Cardiac fibroblast (primary cell): ENCODE data around the gene SMC6.
A peak's percentile ranks its signal among the peaks of the same experiment; 100 is the strongest.

Experiments
- DNase-seq, 2 donors: peaks; one replicate each; pipeline versions ENCODE4 v3.0.0 to v3.0.0-alpha.2; 2010; ENCODE audit warnings: low read depth in 2 of 2
- H3K4me3 ChIP-seq, 2 donors: replicated peaks in 1 of 2; 1 replicate in 1 of 2; 2 replicates in 1 of 2; pipeline ENCODE4 v1.5.1; 2011; ENCODE audit warnings: low read depth in 2 of 2, low read length in 2 of 2, mild to moderate bottlenecking in 2 of 2, moderate library complexity in 1 of 2
- TF ChIP-seq, protein P1 (sequence below): IDR thresholded peaks from one replicate; pipeline ENCODE4 v1.5.1; 2011; ENCODE audit warnings: low read depth, mild to moderate bottlenecking, low read length, inconsistent platforms

SMC6 gene

DNA sequence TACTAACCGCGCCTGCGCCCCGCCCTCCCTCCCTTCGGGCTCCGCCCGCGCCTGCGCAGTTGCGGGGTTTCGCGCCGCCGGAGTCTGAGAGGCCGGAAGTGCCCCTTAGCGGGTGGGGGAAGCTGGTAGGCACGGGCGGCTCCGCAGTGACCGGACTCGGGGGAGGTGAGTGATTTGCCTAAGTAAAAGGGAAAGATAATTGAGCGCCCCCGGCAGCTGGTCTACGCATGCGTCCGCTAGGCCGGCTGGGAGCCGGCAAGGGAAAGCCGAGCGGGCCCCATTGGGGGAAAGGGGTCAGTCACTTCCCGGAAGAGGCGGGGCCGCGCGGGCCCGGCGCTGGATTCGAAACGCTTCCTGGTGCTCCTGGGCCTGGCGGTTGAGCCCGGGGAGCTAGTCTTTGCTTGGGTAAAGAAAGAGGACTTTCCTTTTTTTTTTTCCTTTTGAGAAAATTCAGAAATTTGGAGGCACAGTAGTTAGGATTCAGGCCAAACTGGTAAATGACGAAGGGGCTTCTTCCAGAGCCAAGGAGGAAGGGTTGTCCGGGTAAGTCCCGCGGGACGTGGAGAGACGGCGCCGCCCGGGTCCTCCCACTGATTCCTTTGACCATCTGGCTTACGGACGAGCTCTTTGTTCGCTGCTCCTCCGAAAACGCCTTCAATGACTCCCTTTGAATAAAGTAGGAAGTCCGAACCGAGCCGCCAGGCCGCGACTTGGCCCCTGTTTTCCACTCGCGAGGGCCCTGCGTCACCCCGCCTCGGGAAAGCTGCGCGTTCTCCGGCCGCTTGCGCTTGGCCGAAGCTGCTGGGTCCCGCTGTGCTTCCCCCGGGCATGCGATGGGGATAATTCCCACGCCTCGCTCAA lies at the start of gene SMC6, which contains the start of gene GEN1:
Gene SMC6 (minus strand): TSS at position 8 of the 861 bp plus-strand sequence. CDS start 7,864 bp downstream, outside the sequence.
Gene GEN1 (plus strand): TSS at position 336 of the 861 bp plus-strand sequence. CDS start 5,806 bp downstream, outside the sequence.
- TF ChIP-seq, protein P1, sequence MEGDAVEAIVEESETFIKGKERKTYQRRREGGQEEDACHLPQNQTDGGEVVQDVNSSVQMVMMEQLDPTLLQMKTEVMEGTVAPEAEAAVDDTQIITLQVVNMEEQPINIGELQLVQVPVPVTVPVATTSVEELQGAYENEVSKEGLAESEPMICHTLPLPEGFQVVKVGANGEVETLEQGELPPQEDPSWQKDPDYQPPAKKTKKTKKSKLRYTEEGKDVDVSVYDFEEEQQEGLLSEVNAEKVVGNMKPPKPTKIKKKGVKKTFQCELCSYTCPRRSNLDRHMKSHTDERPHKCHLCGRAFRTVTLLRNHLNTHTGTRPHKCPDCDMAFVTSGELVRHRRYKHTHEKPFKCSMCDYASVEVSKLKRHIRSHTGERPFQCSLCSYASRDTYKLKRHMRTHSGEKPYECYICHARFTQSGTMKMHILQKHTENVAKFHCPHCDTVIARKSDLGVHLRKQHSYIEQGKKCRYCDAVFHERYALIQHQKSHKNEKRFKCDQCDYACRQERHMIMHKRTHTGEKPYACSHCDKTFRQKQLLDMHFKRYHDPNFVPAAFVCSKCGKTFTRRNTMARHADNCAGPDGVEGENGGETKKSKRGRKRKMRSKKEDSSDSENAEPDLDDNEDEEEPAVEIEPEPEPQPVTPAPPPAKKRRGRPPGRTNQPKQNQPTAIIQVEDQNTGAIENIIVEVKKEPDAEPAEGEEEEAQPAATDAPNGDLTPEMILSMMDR: no peak
- peak; percentile 91 for DNase-seq
- peak within 1 kb of the TSS; percentile 98 for H3K4me3 ChIP-seq

DNA sequence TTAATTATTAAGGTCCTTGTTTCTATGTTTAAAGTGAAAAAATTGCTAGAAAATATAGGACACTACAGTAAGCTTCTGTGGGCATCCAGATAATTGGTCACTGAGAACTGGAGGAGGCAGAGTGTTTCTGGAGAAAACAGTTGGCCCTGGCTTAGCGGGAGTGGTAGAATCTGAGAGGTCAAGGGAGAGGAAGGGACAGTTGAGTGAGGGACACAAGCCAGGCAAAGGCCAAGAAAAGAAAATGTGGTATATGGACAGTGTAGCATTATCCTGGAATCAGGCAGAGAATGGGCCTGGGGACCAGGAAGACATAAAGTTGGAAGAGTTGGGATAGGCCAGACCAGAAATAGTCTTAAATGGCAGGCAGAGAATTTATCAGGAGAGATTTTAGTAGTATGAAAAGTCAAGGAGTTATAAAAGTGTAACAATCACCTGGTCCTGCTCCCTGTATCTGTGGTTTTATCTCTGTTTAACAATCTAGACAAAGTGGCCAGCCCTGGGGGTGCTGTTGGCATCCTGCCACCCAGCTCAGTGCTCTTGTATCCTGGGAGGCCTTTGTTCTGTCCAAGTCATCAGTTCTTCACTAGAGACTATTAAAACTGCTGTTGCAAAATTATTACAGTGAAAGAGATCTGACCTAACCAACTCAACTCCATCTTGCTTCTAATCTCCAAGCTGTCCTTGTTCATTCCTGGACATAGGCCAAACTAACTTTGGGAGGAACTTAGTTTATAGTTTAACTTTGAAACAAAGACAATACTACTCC lies 47.3 kb upstream of the SMC6 start:
- no peak for DNase-seq
- H3K4me3 ChIP-seq: no peak overlapping the region
- TF ChIP-seq, protein P1: no peak

DNA sequence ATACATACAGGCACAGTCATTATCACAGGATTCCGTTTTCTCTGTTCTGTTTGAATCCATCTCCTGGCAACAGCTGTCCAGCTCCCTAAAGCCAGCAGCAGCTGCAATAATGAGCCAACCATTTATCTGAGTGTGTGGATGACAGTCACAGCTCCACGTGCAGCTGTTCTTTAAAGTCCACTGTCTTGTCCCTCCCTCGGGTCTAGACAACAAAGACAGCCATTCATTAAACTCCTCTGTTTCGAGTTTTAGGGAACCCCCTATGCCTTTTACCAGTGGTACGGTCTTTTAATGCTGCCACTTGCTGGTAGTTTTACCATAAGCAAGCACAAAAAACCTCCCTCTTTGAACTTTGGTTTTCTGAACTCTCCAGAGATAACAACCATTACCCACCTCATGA lies 46.6 kb upstream of the SMC6 start:
- TF ChIP-seq, protein P1: no peak
- DNase-seq: peak; percentile 39 to 46
- H3K4me3 ChIP-seq: no peak overlapping the region

DNA sequence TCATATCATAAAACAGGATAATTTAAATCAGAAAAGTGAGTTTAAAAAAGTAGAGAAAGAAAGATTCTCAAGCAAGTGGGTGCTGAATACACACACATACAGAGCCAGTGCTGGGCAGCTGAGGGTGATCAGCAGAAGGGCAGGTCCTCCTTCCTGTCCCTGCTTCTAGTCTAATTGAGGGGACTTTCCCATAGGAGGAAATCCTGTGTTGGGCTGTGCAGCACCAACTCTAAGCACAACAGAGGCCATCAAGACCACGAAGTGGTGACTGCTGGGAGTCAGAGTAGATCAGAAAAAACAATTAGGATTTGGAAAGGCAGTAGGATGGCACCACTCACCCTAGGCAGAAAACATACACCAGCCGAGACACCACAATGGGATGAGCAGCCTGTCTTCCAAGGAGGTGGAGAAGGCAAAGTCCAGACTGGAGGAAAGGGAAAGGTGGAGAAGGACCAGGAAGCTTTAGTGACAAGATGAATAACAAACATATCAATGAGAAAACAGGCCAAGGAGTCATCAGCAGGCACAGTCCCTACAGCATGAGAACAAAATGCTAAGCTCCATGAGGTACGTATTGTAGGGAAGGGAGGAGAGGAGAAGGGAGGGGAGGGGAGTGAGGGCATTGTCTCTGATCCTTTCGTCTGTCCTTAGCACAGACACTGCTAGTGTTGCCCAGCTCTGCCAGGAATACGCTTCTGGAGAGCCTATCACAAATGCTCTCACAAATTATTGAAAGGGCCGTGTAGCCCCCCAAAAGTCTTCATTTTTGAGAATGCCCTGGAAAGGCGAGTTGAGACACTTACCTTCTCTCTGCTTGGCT lies 45.9 kb upstream of the SMC6 start:
- no peak for DNase-seq
- TF ChIP-seq, protein P1: no peak
- H3K4me3 ChIP-seq: no peak overlapping the region

DNA sequence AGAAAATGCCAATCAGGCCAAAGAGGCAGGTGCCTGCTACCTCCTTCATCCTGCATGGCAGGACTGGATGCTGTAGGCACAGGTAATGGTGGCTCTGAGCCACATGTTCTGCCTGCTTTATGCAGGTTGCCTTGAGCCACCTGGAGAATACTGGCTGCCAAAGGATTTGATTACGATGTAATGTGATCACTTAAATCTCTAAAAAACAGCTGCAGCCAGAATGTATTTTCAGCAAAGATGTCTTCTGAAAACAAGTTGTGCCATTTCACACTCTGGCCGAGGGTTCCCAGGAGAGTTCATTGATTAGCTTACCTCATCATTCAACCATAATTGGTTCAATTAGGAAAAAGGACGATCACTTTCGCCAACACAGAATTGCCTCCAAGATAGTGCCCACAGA lies 44.7 kb upstream of the SMC6 start:
- no peak for DNase-seq
- TF ChIP-seq, protein P1: no peak
- no peak overlapping the region for H3K4me3 ChIP-seq

- TF ChIP-seq, protein P1: no peak
- no peak overlapping the region for H3K4me3 ChIP-seq
- no peak for DNase-seq
Measured at GRCh38 chr2:17795309-17795708, 41.7 kb upstream of the SMC6 start.
